Measurements from ENCODE around the gene PRKRIP1. TPM values are rescaled to one million over a fixed set of nuclear protein-coding genes. Genes with fewer than 3 reads are reported as not detected.

PRKRIP1 gene
- total RNA-seq, 2 donors from 2014 or later = 30.3 to 35.0 TPM

DNA sequence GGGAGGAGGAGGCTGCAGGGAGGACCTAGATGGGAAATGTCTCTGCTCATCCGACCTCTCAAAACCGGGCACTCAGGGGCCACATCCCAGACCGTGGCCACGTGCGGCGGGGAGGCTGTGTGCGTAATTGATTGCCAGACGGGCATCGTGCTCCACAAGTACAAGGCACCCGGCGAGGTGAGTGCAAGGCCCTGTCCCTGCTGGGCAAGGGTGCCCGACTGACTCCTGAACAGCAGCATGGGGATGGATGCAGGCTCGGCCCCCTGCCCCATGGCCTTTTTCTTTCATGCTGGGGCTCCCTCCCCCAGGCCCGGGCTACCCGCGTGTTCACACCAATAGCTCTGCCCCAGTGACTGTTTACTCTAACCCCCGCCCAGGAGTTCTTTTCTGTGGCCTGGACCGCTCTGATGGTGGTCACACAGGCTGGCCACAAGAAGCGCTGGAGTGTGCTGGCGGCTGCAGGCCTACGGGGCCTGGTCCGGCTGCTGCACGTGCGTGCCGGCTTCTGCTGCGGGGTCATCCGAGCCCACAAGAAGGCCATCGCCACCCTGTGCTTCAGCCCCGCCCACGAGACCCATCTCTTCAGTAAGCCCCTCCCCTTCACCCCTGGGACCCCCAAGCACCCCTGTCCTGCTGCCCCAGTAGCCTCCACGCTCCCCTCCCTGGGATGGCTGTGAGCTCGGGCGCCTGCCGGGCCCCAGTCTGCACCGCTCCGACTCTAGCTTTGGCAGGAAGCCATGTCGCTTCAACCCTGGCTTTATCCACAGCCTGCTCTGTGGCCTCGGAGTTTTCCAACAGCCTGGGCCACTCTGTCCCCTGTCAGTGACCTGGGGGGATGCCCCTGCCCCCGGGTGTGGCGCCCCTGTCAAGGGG lies 72.6 kb downstream of the PRKRIP1 start:
- H3K36me3 ChIP-seq (ENCODE audit: control insufficient read depth, insufficient read depth, low read length) = peaks cover 15% of the 10 kb centered on the region
- H3K4me3 Mint-ChIP-seq = no peak overlapping the region
- peak; percentile 40 for DNase-seq
- no peaks in the 10 kb centered on the region for H3K4me1 ChIP-seq (ENCODE audit: control insufficient read depth, insufficient read depth, low read length)
- WGBS, 2 experiments (ENCODE audit: insufficient coverage in 1 of 2, insufficient read length in 1 of 2) = 93 to 97% methylated on average over 27 to 40 of the region's 40 CpGs
- H3K4me3 ChIP-seq (ENCODE audit: low read length) = no peak overlapping the region
- no peak overlapping the region for H3K9ac ChIP-seq (ENCODE audit: extremely low read depth, low read length, poor library complexity, severe bottlenecking)
- no peaks in the 10 kb centered on the region for H3K9me3 Mint-ChIP-seq
- H3K4me1 Mint-ChIP-seq = peaks cover 5% of the 10 kb centered on the region
- H3K36me3 Mint-ChIP-seq (ENCODE audit: low read depth) = peaks cover 19% of the 10 kb centered on the region
- TF ChIP-seq, protein P1, sequence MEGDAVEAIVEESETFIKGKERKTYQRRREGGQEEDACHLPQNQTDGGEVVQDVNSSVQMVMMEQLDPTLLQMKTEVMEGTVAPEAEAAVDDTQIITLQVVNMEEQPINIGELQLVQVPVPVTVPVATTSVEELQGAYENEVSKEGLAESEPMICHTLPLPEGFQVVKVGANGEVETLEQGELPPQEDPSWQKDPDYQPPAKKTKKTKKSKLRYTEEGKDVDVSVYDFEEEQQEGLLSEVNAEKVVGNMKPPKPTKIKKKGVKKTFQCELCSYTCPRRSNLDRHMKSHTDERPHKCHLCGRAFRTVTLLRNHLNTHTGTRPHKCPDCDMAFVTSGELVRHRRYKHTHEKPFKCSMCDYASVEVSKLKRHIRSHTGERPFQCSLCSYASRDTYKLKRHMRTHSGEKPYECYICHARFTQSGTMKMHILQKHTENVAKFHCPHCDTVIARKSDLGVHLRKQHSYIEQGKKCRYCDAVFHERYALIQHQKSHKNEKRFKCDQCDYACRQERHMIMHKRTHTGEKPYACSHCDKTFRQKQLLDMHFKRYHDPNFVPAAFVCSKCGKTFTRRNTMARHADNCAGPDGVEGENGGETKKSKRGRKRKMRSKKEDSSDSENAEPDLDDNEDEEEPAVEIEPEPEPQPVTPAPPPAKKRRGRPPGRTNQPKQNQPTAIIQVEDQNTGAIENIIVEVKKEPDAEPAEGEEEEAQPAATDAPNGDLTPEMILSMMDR (conservative IDR thresholded peaks at IDR 0.05) = no peak
- no peaks in the 10 kb centered on the region for H3K27me3 ChIP-seq (ENCODE audit: control insufficient read depth, insufficient read depth, low read length, poor library complexity, severe bottlenecking)
- H3K27ac ChIP-seq (ENCODE audit: low read depth, low read length) = no peak overlapping the region
- no peaks in the 10 kb centered on the region for H3K9me3 ChIP-seq (ENCODE audit: control insufficient read depth, low read length)
- no peaks in the 10 kb centered on the region for H3K27me3 Mint-ChIP-seq (ENCODE audit: insufficient read depth)
- no peak overlapping the region for H3K27ac Mint-ChIP-seq

DNA sequence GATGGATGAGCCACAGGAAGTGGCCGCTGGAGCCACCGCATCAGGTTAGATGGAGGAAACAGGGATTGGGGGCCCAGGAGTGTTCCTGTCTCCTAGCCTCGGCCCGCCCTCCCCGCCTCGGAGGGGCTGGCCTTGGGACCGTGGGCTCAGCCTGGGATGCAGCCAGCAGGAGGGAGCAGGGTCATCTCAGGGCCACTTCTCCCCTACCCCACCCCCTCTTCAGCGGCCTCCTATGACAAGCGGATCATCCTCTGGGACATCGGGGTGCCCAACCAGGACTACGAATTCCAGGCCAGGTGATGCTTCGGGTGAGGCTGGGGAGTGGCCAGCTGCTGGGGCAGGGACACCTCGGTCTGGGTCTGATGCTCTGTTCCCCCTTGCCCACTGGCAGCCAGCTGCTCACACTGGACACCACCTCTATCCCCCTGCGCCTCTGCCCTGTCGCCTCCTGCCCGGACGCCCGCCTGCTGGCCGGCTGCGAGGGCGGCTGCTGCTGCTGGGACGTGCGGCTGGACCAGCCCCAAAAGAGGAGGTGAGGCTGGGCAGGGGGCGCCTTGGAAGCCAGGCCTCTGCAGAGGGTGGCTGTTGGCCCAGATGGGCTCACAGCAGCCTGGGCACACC lies 73.3 kb downstream of the PRKRIP1 start:
- no peak for DNase-seq
- Mint-ChIP-seq H3K9me3 (no peaks in the 10 kb centered on the region), H3K27ac (no peak overlapping the region), H3K36me3 (ENCODE audit: low read depth) (peaks cover 19% of the 10 kb centered on the region), H3K4me1 (no peaks in the 10 kb centered on the region), H3K4me3 (no peak overlapping the region), H3K27me3 (ENCODE audit: insufficient read depth) (no peaks in the 10 kb centered on the region)
- Histone ChIP-seq H3K9ac (ENCODE audit: extremely low read depth, low read length, poor library complexity, severe bottlenecking) (no peak overlapping the region), H3K36me3 (ENCODE audit: control insufficient read depth, insufficient read depth, low read length) (peaks cover 15% of the 10 kb centered on the region), H3K4me1 (ENCODE audit: control insufficient read depth, insufficient read depth, low read length) (no peaks in the 10 kb centered on the region), H3K4me3 (ENCODE audit: low read length) (no peak overlapping the region), H3K27ac (ENCODE audit: low read depth, low read length) (no peak overlapping the region), H3K27me3 (ENCODE audit: control insufficient read depth, insufficient read depth, low read length, poor library complexity, severe bottlenecking) (no peaks in the 10 kb centered on the region), H3K9me3 (ENCODE audit: control insufficient read depth, low read length) (no peaks in the 10 kb centered on the region)
- TF ChIP-seq, protein P1 (conservative IDR thresholded peaks at IDR 0.05) = no peak
- WGBS, 2 experiments (ENCODE audit: insufficient coverage in 1 of 2, insufficient read length in 1 of 2) = 92 to 94% methylated on average over 8 to 24 of the region's 24 CpGs

DNA sequence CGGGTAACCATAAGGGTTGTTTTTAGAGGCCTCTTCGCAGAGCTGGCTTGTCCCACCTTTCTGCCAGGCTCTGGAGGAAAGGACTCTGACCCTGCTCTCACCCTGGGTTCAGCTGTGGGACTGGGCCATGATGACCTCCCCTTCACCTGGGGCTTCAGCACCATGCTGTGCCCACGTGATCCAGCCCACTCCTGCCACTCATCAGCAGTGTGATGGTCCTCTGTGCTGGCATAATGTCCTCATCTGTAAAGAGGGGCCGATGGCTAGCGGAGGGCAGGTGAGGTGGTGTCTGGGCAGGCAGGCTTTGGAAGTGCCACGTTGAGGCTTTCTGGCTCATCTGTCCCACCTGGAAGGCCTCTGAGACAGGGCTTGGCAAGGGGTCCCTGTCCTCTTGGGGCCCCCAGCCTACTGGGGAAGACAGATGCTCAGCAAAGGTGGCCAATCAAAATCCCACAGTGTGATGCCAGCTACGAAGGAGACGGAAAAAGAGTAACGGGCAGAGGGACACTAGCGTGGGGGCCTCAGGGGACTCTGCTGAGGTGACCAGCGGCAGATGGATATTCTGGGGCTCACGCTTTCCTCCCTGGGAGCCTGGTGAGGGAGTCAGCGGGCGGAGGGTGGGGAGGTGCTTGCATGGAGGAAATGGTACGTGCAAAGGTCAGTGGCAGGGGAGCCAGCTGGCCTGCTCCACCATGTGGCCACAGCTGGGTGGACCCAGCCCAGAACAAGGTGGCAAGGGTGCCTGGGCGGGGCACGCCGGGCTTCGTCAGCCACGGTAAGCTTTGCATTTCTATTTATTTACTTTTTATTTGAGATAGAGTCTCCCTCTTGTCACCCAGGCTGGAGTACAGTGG lies 74.0 kb downstream of the PRKRIP1 start:
- peaks cover 19% of the 10 kb centered on the region for H3K36me3 Mint-ChIP-seq (ENCODE audit: low read depth)
- H3K9me3 Mint-ChIP-seq = no peaks in the 10 kb centered on the region
- H3K4me1 ChIP-seq (ENCODE audit: control insufficient read depth, insufficient read depth, low read length) = no peaks in the 10 kb centered on the region
- 83 to 99% methylated on average over 9 to 20 of the region's 20 CpGs for WGBS, 2 experiments (ENCODE audit: insufficient coverage in 1 of 2, insufficient read length in 1 of 2)
- no peaks in the 10 kb centered on the region for H3K27me3 ChIP-seq (ENCODE audit: control insufficient read depth, insufficient read depth, low read length, poor library complexity, severe bottlenecking)
- no peaks in the 10 kb centered on the region for H3K27me3 Mint-ChIP-seq (ENCODE audit: insufficient read depth)
- no peak overlapping the region for H3K27ac Mint-ChIP-seq
- TF ChIP-seq, protein P1 (conservative IDR thresholded peaks at IDR 0.05) = no peak
- no peak overlapping the region for H3K4me3 ChIP-seq (ENCODE audit: low read length)
- DNase-seq = no peak
- H3K36me3 ChIP-seq (ENCODE audit: control insufficient read depth, insufficient read depth, low read length) = peaks cover 15% of the 10 kb centered on the region
- H3K9me3 ChIP-seq (ENCODE audit: control insufficient read depth, low read length) = no peaks in the 10 kb centered on the region
- no peaks in the 10 kb centered on the region for H3K4me1 Mint-ChIP-seq
- H3K9ac ChIP-seq (ENCODE audit: extremely low read depth, low read length, poor library complexity, severe bottlenecking) = no peak overlapping the region
- H3K4me3 Mint-ChIP-seq = no peak overlapping the region
- H3K27ac ChIP-seq (ENCODE audit: low read depth, low read length) = no peak overlapping the region

Measured in endodermal cell (in vitro differentiated cells).